ENCODE measurements around the gene INAVA. TPM values are rescaled to one million over a fixed set of nuclear protein-coding genes. Genes with fewer than 3 reads are reported as not detected.
"Not testable (repeated sequence)": the region's sequence is repeated elsewhere in the genome, so short reads cannot be mapped to it uniquely, and the experiment has no call there.

The INAVA gene
- total RNA-seq, 1 experiment from 2014 or later: 0.63 TPM

GRCh38 chr1:200897259-200897658 is 2.6 kb downstream of the INAVA start:
- no peak for DNase-seq (ENCODE audit: low read depth)

GRCh38 chr1:200899015-200899386 is 4.3 kb downstream of the INAVA start:
- no peak for DNase-seq (ENCODE audit: low read depth)

GRCh38 chr1:200899451-200899915 is 4.8 kb downstream of the INAVA start:
- DNase-seq (ENCODE audit: low read depth): no peak

GRCh38 chr1:200899954-200900867 is 5.5 kb downstream of the INAVA start:
- DNase-seq (ENCODE audit: low read depth): no peak

- no peak for DNase-seq (ENCODE audit: low read depth)
These were observed 6.2 kb downstream of the INAVA start for GRCh38 chr1:200900877-200901276.

- no peak for DNase-seq (ENCODE audit: low read depth)
These were observed 6.7 kb downstream of the INAVA start for GRCh38 chr1:200901350-200901749.

GRCh38 chr1:200901796-200902444 is 7.2 kb downstream of the INAVA start:
- no peak for DNase-seq (ENCODE audit: low read depth)

GRCh38 chr1:200903793-200904192 is 9.1 kb downstream of the INAVA start:
- DNase-seq (ENCODE audit: low read depth): no peak

GRCh38 chr1:200904772-200905171 is 10.1 kb downstream of the INAVA start:
- no peak for DNase-seq (ENCODE audit: low read depth)

- DNase-seq (ENCODE audit: low read depth): no peak
These were observed 10.8 kb downstream of the INAVA start for GRCh38 chr1:200905411-200906052.

- DNase-seq (ENCODE audit: low read depth): no peak
These were observed 11.8 kb downstream of the INAVA start for GRCh38 chr1:200906491-200906890.

GRCh38 chr1:200907611-200908097 is 13.0 kb downstream of the INAVA start:
- peak; percentile 15 for DNase-seq (ENCODE audit: low read depth)

- DNase-seq (ENCODE audit: low read depth): no peak
These were observed 13.6 kb downstream of the INAVA start for GRCh38 chr1:200908191-200908868.

GRCh38 chr1:200909071-200909470 is 14.4 kb downstream of the INAVA start:
- no peak for DNase-seq (ENCODE audit: low read depth)

GRCh38 chr1:200909757-200910239 is 15.1 kb downstream of the INAVA start:
- no peak for DNase-seq (ENCODE audit: low read depth)

- DNase-seq (ENCODE audit: low read depth): no peak
These were observed 16.7 kb downstream of the INAVA start for GRCh38 chr1:200911361-200911760.

- not testable (repeated sequence) for DNase-seq (ENCODE audit: low read depth)
These were observed 17.2 kb downstream of the INAVA start for GRCh38 chr1:200911936-200912335.

GRCh38 chr1:200912737-200913407 is 18.2 kb downstream of the INAVA start:
- DNase-seq (ENCODE audit: low read depth): no peak

- no peak for DNase-seq (ENCODE audit: low read depth)
These were observed 21.5 kb downstream of the INAVA start for GRCh38 chr1:200916152-200916551.

- no peak for DNase-seq (ENCODE audit: low read depth)
These were observed 22.0 kb downstream of the INAVA start for GRCh38 chr1:200916681-200917080.
